ENCODE results near the gene TSPAN18. TPM values are rescaled to one million over a fixed set of nuclear protein-coding genes. Genes with fewer than 3 reads are reported as not detected.

TSPAN18 gene
- total RNA-seq, 2 donors from 2014 or later = 2.0 to 7.7 TPM

- no peak for ATAC-seq (ENCODE audit: insufficient number of reproducible peaks, low FRiP score, low read depth)
- H3K27ac ChIP-seq = no peak overlapping the region
- H3K4me3 ChIP-seq = no peak overlapping the region
- H3K9me3 ChIP-seq = no peaks in the 10 kb centered on the region
- no peak for TF ChIP-seq CTCF (IDR thresholded peaks at IDR 0.05)
- DNase-seq (ENCODE audit: low spot score) = no peak
- H3K4me1 ChIP-seq (ENCODE audit: control insufficient read depth in 1 of 2, low read depth in 2 of 2) = peaks cover 5 to 19% of the 10 kb centered on the region in 2 donors
- H3K36me3 ChIP-seq = no peaks in the 10 kb centered on the region
- H3K27me3 ChIP-seq (replicated peaks; ENCODE audit: insufficient read depth) = no peaks in the 10 kb centered on the region
Observed at GRCh38 chr11:44976576-44976975, 249.8 kb downstream of the TSPAN18 start.

GRCh38 chr11:44977493-44977984 lies 250.8 kb downstream of the TSPAN18 start:
- Histone ChIP-seq H3K36me3 (no peaks in the 10 kb centered on the region), H3K27me3 (replicated peaks; ENCODE audit: insufficient read depth) (no peaks in the 10 kb centered on the region), H3K4me3 (no peak overlapping the region), H3K27ac (no peak overlapping the region), H3K9me3 (no peaks in the 10 kb centered on the region), H3K4me1 (ENCODE audit: control insufficient read depth in 1 of 2, low read depth in 2 of 2) (peaks cover 5 to 17% of the 10 kb centered on the region in 2 donors)
- no peak for ATAC-seq (ENCODE audit: insufficient number of reproducible peaks, low FRiP score, low read depth)
- no peak for DNase-seq (ENCODE audit: low spot score)
- no peak for TF ChIP-seq CTCF (IDR thresholded peaks at IDR 0.05)

GRCh38 chr11:44978274-44978960 lies 251.7 kb downstream of the TSPAN18 start:
- DNase-seq (ENCODE audit: low spot score) (no peak), ATAC-seq (ENCODE audit: insufficient number of reproducible peaks, low FRiP score, low read depth) (no peak)

GRCh38 chr11:44978961-44979331 lies 252.2 kb downstream of the TSPAN18 start:
- no peak overlapping the region for H3K27ac ChIP-seq
- H3K27me3 ChIP-seq (replicated peaks; ENCODE audit: insufficient read depth) = no peaks in the 10 kb centered on the region
- no peaks in the 10 kb centered on the region for H3K36me3 ChIP-seq
- H3K4me1 ChIP-seq (ENCODE audit: control insufficient read depth in 1 of 2, low read depth in 2 of 2) = peaks cover 3 to 5% of the 10 kb centered on the region in 2 donors
- no peak for DNase-seq (ENCODE audit: low spot score)
- ATAC-seq (ENCODE audit: insufficient number of reproducible peaks, low FRiP score, low read depth) = no peak
- H3K4me3 ChIP-seq = no peak overlapping the region
- H3K9me3 ChIP-seq = no peaks in the 10 kb centered on the region
- no peak for TF ChIP-seq CTCF (IDR thresholded peaks at IDR 0.05)

More at GRCh38 chr11:44978274-44978960, 251.7 kb downstream of the TSPAN18 start:
- no peak for TF ChIP-seq CTCF (IDR thresholded peaks at IDR 0.05)
- H3K4me1 ChIP-seq (ENCODE audit: control insufficient read depth in 1 of 2, low read depth in 2 of 2) = peaks cover 5 to 8% of the 10 kb centered on the region in 2 donors
- no peaks in the 10 kb centered on the region for H3K36me3 ChIP-seq
- no peak overlapping the region for H3K27ac ChIP-seq
- H3K4me3 ChIP-seq = no peak overlapping the region
- H3K27me3 ChIP-seq (replicated peaks; ENCODE audit: insufficient read depth) = no peaks in the 10 kb centered on the region
- H3K9me3 ChIP-seq = no peaks in the 10 kb centered on the region

- no peaks in the 10 kb centered on the region for H3K36me3 ChIP-seq
- DNase-seq (ENCODE audit: low spot score) (no peak), ATAC-seq (ENCODE audit: insufficient number of reproducible peaks, low FRiP score, low read depth) (no peak)
- peaks cover 0 to 5% of the 10 kb centered on the region in 2 donors for H3K4me1 ChIP-seq (ENCODE audit: control insufficient read depth in 1 of 2, low read depth in 2 of 2)
- H3K27ac ChIP-seq = no peak overlapping the region
- no peaks in the 10 kb centered on the region for H3K27me3 ChIP-seq (replicated peaks; ENCODE audit: insufficient read depth)
- no peak for TF ChIP-seq CTCF (IDR thresholded peaks at IDR 0.05)
- H3K4me3 ChIP-seq = no peak overlapping the region
- no peaks in the 10 kb centered on the region for H3K9me3 ChIP-seq
Observed at GRCh38 chr11:44979543-44980399, 253.0 kb downstream of the TSPAN18 start.
